PC-3 (cell line): Measurements from ENCODE around the gene PDGFRA. TPM values are rescaled to one million over a fixed set of nuclear protein-coding genes. Genes with fewer than 3 reads are reported as not detected.

Experiments used
- ATAC-seq: fragments of 200-7000 bp; cut with Tn5 transposase; 2 replicates; pipeline ENCODE4 v1.9.1; 2020; ENCODE audit warnings: mild to moderate bottlenecking, moderate library complexity
- BruUV-seq: library from RNA; stranded (reverse); fragments of 400-500 nt; replicated peaks from 2 replicates; lab custom pipeline; 2021; lab: Mats Ljungman, UMichigan
- CTCF ChIA-PET: fragments of 300-600 bp; sonication (Branson Sonifier 250); formaldehyde crosslinking; loops from one replicate; lab custom pipeline; 2022; ENCODE audit warnings: antibody characterized with exemption; lab: Charles Lee
- POLR2A ChIA-PET: fragments of 300-600 bp; sonication (Branson Sonifier 250); formaldehyde crosslinking; loops from one replicate; lab custom pipeline; 2022; ENCODE audit warnings: antibody characterized with exemption; ENCODE audit not compliant: unreplicated experiment; lab: Charles Lee
- DNase-seq: peaks from one replicate; pipeline ENCODE4 v3.0.0-alpha.2; 2015
- H2AFZ ChIP-seq: fragments of 300-600 bp; sonication (generic); 2 replicates; pipeline ENCODE4 v1.6.0; 2016; ENCODE audit warnings: antibody characterized with exemption, low read length
- H3F3A ChIP-seq: fragments of 300-600 bp; sonication (generic); one replicate; pipeline ENCODE4 v1.6.0; 2017; ENCODE audit warnings: antibody characterized with exemption, low read length, control low read depth, mild to moderate bottlenecking; ENCODE audit not compliant: unreplicated experiment
- H3K27ac ChIP-seq: fragments of 300-600 bp; sonication (generic); 2 replicates; pipeline ENCODE4 v1.5.1; 2016; ENCODE audit warnings: mild to moderate bottlenecking, low read length
- H3K27me3 ChIP-seq: fragments of 300-600 bp; sonication (generic); 2 replicates; pipeline ENCODE4 v1.6.1; 2016; ENCODE audit warnings: low read length, mixed read lengths
- H3K36me3 ChIP-seq: fragments of 300-600 bp; sonication (generic); 2 replicates; pipeline ENCODE4 v1.6.1; 2016; ENCODE audit warnings: low read depth, mixed run types, low read length, mixed read lengths
- H3K4me1 ChIP-seq: fragments of 300-600 bp; sonication (generic); 2 replicates; pipeline ENCODE4 v1.5.1; 2016; ENCODE audit warnings: low read length; ENCODE audit not compliant: insufficient read depth
- H3K4me2 ChIP-seq: fragments of 300-600 bp; sonication (generic); 2 replicates; pipeline ENCODE4 v1.6.0; 2016; ENCODE audit warnings: low read length
- H3K4me3 ChIP-seq: fragments of 300-600 bp; sonication (generic); 2 replicates; pipeline ENCODE4 v1.5.1; 2016; ENCODE audit warnings: mild to moderate bottlenecking, low read length, mixed read lengths
- H3K79me2 ChIP-seq: fragments of 300-600 bp; sonication (generic); 2 replicates; pipeline ENCODE4 v1.6.1; 2017; ENCODE audit warnings: low read length, mixed read lengths
- H3K9ac ChIP-seq: fragments of 300-600 bp; sonication (generic); 2 replicates; pipeline ENCODE4 v1.6.0; 2016; ENCODE audit warnings: mild to moderate bottlenecking, low read length
- H3K9me2 ChIP-seq: fragments of 300-600 bp; sonication (generic); replicated peaks from 2 replicates; pipeline ENCODE4 v1.6.1; 2016; ENCODE audit warnings: mixed run types, low read length, mixed read lengths
- H3K9me3 ChIP-seq: fragments of 300-600 bp; sonication (generic); 2 replicates; pipeline ENCODE4 v1.6.1; 2016; ENCODE audit warnings: low read length, mixed read lengths
- H4K20me1 ChIP-seq: fragments of 300-600 bp; sonication (generic); 2 replicates; pipeline ENCODE4 v1.6.1; 2016; ENCODE audit warnings: low read length, mixed read lengths
- CTCF ChIP-seq: fragments of 300-600 bp; sonication (generic); conservative IDR thresholded peaks from 2 replicates; pipeline ENCODE4 v1.5.1; 2017; ENCODE audit warnings: antibody characterized with exemption, low read depth, mild to moderate bottlenecking, low read length
- EZH2 ChIP-seq: fragments of 300-600 bp; sonication (generic); IDR thresholded peaks from one replicate; pipeline ENCODE4 v1.6.1; 2017; ENCODE audit warnings: antibody characterized with exemption, mild to moderate bottlenecking, low read length; ENCODE audit not compliant: unreplicated experiment
- EZH2phosphoT487 ChIP-seq: fragments of 300-600 bp; sonication (generic); IDR thresholded peaks from 2 replicates; pipeline ENCODE4 v1.6.1; 2018; ENCODE audit warnings: mild to moderate bottlenecking, antibody characterized with exemption, low read length, borderline replicate concordance
- intact Hi-C: fragments of 100-400 bp; cut with micrococcal nuclease; formaldehyde crosslinking; loops from 2 replicates; pipeline ENCODE4 v1.9.0; 2023
- total RNA-seq: library from RNA; depleted of rRNA; stranded (reverse); fragments of >200 nt; gene quantifications from 2 replicates; pipeline ENCODE4 v1.2.3, GENCODE V29; 2014

The PDGFRA gene
- total RNA-seq, 1 experiment from 2014 or later, result 1.1 TPM

- Histone ChIP-seq H3F3A (no peaks in the 10 kb centered on the region), H3K4me2 (no peak overlapping the region), H4K20me1 (no peaks in the 10 kb centered on the region), H3K4me3 (no peak overlapping the region), H2AFZ (no peak overlapping the region), H3K27ac (no peak overlapping the region), H3K79me2 (no peaks in the 10 kb centered on the region), H3K36me3 (no peaks in the 10 kb centered on the region), H3K9me2 (no peaks in the 10 kb centered on the region), H3K9me3 (no peaks in the 10 kb centered on the region), H3K27me3 (no peaks in the 10 kb centered on the region), H3K9ac (no peak overlapping the region), H3K4me1 (no peaks in the 10 kb centered on the region)
- BruUV-seq, result no TSS peak
- POLR2A ChIA-PET, result no interaction called here
- intact Hi-C loops, result no loop called here
- no peak for ATAC-seq
- TF ChIP-seq CTCF (no peak), EZH2phosphoT487 (no peak), EZH2 (no peak)
- CTCF ChIA-PET, result no interaction called here
- no peak for DNase-seq
Measured at GRCh38 chr4:54268151-54268550, 39.1 kb downstream of the PDGFRA start.

- H3F3A ChIP-seq, result no peaks in the 10 kb centered on the region
- H3K27me3 ChIP-seq, result 0 out of 2 replicates have a peak, but pooled peaks cover 10% of the 10 kb centered on the region
- H3K36me3 ChIP-seq, result no peaks in the 10 kb centered on the region
- no peak overlapping the region for H3K4me2 ChIP-seq
- CTCF ChIA-PET, result no interaction called here
- intact Hi-C loops, result no loop called here
- POLR2A ChIA-PET, result no interaction called here
- no peak for DNase-seq
- no peak overlapping the region for H3K4me3 ChIP-seq
- ATAC-seq, result no peak
- no peak overlapping the region for H2AFZ ChIP-seq
- H3K9me2 ChIP-seq, result no peaks in the 10 kb centered on the region
- no peaks in the 10 kb centered on the region for H3K4me1 ChIP-seq
- no peak overlapping the region for H3K27ac ChIP-seq
- no peaks in the 10 kb centered on the region for H3K79me2 ChIP-seq
- no peaks in the 10 kb centered on the region for H4K20me1 ChIP-seq
- TF ChIP-seq CTCF (no peak), EZH2 (no peak), EZH2phosphoT487 (no peak)
- H3K9ac ChIP-seq, result no peak overlapping the region
- BruUV-seq, result no TSS peak
- no peaks in the 10 kb centered on the region for H3K9me3 ChIP-seq
Measured at GRCh38 chr4:54271464-54271863, 42.4 kb downstream of the PDGFRA start.

GRCh38 chr4:54272051-54272450, 43.0 kb downstream of the PDGFRA start:
- ChIA-PET CTCF (no interaction called here), POLR2A (no interaction called here)
- H3K36me3 ChIP-seq, result no peaks in the 10 kb centered on the region
- no peaks in the 10 kb centered on the region for H3K9me2 ChIP-seq
- no peak overlapping the region for H2AFZ ChIP-seq
- H3K4me3 ChIP-seq, result no peak overlapping the region
- no peak overlapping the region for H3K4me2 ChIP-seq
- no peak overlapping the region for H3K27ac ChIP-seq
- no peaks in the 10 kb centered on the region for H4K20me1 ChIP-seq
- intact Hi-C loops, result no loop called here
- H3K79me2 ChIP-seq, result no peaks in the 10 kb centered on the region
- H3F3A ChIP-seq, result no peaks in the 10 kb centered on the region
- DNase-seq (no peak), ATAC-seq (no peak)
- peaks cover 2% of the 10 kb centered on the region for H3K4me1 ChIP-seq
- no peak overlapping the region for H3K9ac ChIP-seq
- no TSS peak for BruUV-seq
- 0 out of 2 replicates have a peak, but pooled peaks cover 10% of the 10 kb centered on the region for H3K27me3 ChIP-seq
- no peak for TF ChIP-seq EZH2phosphoT487
- TF ChIP-seq CTCF, result no peak
- TF ChIP-seq EZH2, result no peak
- H3K9me3 ChIP-seq, result no peaks in the 10 kb centered on the region
